ENCODE results near the gene SGMS1.

Gene SGMS1

GRCh38 chr10:50613150-50613549 lies 10.6 kb downstream of the SGMS1 start:
- DNase-seq (ENCODE audit: low read depth in 3 of 3): no peak

- DNase-seq (ENCODE audit: low read depth in 3 of 3): no peak
Observed at GRCh38 chr10:50610368-50610767, 13.4 kb downstream of the SGMS1 start.

DNA sequence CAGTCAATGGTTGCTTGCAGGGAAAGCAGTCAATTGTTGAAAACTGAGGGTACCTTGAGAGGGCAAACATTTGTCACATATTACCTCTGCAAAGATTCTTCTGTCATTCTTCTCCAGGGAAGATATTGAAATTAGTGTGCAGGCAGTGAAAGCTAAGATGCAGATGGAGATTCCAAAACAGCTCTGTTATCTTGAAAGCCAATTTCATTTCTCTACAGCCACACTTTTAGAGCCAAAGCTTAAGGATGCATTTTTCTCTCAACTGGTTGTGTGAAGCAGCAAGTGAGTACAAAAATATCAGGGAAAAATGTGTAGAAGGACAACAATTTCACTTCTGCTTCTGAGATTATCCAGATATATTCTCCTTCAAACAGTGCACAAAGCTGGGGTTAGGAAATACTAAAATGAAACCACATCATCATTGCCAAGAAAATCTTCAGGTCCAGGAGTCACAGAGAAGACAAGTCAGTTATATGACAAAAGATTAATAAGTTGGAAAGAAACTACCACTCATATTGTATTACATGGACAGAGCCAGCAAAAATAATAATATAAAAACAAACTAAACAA lies 16.3 kb downstream of the SGMS1 start:
- DNase-seq (ENCODE audit: low read depth in 3 of 3): no peak

- no peak for DNase-seq (ENCODE audit: low read depth in 3 of 3)
Observed at GRCh38 chr10:50605951-50606270, 17.8 kb downstream of the SGMS1 start.

DNA sequence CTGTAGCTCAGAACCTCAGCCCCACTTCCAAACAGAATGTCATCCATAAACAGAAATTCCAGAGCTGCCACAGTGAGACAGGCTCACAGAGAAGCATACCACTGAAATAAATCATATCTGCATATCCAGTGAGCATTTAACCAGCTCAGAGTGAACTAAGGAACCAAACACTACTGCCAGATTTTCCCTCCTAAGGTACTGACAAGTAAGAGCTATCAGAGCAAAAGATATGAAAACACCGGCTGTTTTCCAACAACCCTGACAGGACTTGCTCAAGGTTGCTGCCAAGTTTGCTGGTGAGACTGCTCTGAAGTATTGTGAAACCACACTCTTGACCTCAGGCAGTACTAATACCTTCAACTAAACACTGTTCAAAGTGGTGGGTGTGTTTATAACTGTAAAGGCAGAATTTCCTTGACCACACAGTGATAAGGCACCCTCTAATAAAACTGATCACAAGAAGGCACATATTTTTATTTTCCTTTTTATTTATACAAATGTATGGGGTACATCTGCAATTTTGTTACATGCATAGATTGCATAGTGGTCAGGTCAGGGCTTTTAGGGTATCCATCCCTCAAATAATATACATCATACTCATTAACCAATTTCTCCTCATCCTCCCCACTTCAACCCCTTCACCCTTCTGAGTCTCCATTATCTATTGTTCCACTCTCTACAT lies 18.3 kb downstream of the SGMS1 start:
- DNase-seq (ENCODE audit: low read depth in 3 of 3): no peak

GRCh38 chr10:50604809-50605208 lies 18.9 kb downstream of the SGMS1 start:
- DNase-seq (ENCODE audit: low read depth in 3 of 3): no peak

DNA sequence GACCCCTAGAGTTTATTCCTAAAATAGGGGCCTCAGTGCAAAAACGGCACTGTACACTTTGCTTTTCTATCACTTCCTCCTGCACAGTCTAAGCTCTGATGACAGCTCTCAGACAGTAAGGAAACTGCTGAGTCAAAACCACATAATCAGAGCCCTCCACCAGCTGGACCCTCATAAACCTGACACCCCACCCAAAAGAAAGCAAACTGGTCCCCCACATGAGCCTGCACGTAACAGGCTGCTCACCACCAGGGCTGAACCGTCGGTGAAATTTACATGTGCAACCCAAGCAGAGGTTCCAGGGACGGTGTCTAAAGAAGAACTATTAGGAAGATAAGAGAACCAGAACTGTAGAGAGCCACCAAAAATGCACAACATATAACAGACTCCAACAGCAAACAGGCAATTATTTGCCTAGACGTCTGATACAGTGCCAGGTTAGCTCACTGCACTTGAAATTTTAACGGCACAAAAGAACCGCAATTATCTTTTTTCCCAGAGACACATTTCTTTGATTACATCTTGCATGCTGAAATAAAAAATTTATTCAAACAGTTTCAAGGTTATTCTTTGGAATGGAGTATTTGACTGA lies 19.6 kb downstream of the SGMS1 start:
- no peak for DNase-seq (ENCODE audit: low read depth in 3 of 3)

- DNase-seq (ENCODE audit: low read depth in 3 of 3): no peak
Observed at GRCh38 chr10:50603151-50603850, 20.5 kb downstream of the SGMS1 start.

- DNase-seq (ENCODE audit: low read depth in 3 of 3): no peak
Observed at GRCh38 chr10:50601974-50602373, 21.8 kb downstream of the SGMS1 start.

DNA sequence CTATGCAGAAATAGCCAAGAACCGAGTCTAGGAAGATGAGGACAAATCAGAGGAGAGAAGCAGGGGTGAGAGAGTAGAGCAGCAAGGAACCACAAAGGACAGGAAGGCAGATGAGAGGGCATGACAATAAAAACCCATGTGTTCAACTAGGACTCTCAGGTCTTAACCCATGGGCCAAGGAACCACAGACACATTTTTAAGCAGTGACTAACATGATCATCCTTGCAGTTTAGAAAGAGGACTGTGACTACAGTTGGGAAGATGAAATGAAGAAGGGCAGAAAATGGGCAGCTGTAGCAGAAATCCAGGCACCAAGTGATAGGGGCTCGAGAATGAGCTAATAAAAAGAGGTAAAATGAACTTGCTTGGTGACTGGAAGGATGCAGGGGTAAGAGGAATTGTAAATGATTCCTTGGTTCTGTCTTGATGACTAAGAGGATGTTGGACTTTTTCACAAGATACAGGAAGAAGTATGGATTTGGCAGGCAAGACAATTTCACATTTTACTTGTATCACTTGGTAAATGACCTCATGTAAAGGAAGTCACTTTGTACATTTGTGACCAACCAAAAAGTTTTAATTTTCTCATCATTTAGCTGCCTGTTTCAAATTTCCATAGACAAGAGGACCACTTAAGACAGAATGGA lies 22.8 kb downstream of the SGMS1 start:
- DNase-seq (ENCODE audit: low read depth in 3 of 3): no peak

DNA sequence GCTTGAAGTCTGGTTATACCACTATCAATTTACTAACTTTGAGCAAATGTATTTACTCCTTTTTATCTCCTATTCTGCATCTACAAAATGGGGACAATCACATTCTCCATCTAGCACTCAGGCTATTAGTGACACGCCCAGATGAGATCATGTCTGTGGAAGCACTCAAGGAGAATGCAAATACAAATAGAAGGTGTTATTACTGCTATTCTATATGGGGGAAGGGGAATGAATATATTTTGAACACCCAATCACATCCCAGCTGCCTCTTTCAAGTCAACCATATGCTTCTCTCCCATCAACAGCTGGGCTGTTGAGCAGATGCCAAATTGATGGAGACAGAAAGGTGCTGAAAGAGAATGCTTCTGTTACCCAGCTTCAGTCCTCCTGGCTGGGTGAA lies 23.5 kb downstream of the SGMS1 start:
- DNase-seq (ENCODE audit: low read depth in 3 of 3): no peak

DNA sequence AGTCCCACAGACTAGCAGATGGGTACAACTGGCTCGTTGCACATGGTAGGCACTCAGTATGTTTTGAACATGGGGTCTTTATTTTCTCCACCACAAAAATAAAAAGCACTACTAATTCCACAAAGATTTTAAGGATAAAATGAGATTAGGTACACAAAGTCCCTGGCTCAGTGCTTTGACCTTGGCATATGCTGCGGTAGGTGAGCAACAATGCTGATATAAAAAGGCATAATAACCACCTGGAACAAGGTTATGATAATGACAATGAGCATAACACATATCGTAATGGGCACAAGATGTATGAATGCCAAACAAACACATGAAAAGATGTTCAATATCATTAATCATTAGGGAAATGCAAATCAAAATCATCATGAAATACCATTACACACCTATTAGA lies 26.9 kb downstream of the SGMS1 start:
- no peak for DNase-seq (ENCODE audit: low read depth in 3 of 3)

GRCh38 chr10:50596456-50596855 lies 27.3 kb downstream of the SGMS1 start:
- no peak for DNase-seq (ENCODE audit: low read depth in 3 of 3)

DNA sequence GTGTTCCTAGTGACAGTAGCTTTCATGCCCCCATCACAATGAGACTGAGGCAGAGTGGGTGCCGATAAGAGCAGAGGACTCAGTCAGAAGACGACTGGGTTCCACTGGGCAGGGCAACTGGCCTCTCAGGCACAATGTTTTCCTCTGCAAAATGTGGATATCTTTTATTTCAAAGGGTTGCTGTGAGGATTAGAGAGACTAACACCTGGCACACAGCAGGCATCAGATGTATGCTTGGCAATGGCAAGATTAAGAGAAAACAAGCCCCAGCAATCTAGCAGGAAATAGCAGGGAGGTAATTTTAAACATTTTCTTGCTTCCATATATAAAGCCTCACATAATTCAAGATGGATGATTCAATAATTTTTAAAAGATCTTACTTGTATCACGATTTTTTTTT lies 28.0 kb downstream of the SGMS1 start:
- no peak for DNase-seq (ENCODE audit: low read depth in 3 of 3)

DNA sequence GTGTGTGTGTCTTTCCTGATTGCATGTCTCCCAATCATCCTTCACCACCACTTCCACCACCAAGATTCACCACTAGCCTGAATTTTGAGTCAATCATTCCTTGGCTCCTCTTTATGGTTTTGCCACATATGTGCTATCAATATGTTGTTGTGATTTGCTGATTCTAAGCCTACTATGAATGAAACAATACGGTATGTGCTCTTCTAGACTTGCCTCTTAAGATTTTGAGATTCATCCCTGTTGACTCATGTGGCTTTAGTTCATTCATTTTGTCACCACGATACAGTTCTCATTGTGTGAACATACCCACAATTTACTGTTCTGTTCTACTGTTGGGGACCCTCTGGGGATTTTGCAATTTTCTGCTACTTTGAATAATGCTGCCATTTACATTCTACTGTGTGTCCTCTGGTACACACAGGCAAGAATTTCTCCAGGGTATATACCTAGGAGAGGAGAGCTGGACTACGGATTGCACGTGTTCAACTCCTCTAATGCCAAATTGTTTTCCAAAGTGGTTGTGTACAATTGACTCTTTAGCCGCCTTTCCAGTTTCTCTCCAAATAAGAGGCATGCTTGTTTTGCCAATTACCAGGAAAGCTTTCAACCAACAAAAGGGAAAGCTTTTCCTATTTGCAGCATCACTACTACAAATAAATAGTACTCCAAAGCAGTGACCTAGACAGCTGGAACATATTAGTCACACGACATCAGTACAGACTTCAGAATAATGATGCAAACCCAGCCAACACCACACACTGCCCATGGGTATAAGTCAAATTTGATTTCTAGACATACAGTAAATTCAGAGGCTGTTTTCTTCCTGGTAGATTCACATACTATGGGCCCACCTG lies 30.0 kb downstream of the SGMS1 start:
- no peak for DNase-seq (ENCODE audit: low read depth in 3 of 3)

DNA sequence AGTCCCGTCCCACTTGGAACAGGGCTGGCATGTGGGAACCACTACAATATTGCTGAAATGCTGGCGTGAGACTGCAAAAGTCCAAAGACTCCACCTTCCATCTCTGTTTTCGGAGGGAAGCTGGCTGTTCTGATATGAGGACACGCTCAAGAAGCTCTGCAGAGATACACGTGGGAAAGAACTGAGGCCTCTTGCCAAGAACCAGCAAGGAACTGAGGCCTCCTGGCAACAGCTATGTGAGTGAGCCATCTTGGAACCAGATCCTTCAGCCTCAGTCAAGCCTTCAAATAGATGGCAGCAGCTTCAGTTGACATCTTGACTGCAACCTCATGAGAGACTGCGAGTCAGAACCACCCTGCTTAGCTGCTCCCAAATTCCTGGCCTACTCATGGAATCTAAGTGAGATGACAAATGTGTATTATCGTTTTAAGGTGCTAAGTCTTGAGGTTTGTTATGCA lies 30.8 kb downstream of the SGMS1 start:
- no peak for DNase-seq (ENCODE audit: low read depth in 3 of 3)

- no peak for DNase-seq (ENCODE audit: low read depth in 3 of 3)
Observed at GRCh38 chr10:50590935-50591334, 32.8 kb downstream of the SGMS1 start.

DNA sequence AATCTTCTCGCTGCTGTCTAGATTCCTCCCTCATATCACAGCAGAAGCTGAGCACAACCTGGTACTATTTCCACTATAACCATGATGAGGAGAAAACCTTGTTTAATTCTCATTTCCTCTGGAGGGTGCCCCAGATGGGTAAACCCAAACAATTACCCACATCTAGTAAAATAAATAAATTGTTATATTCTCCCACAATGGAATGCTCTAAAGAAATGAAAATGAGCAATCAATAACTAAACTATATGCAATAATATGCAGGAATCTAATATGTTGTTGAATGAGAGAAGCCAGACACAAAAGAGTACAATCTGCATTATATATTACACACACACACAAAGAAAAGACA lies 37.0 kb downstream of the SGMS1 start:
- DNase-seq (ENCODE audit: low read depth in 3 of 3): no peak

GRCh38 chr10:50585921-50586739 lies 37.6 kb downstream of the SGMS1 start:
- DNase-seq (ENCODE audit: low read depth in 3 of 3): no peak

Data from stimulated activated CD4-positive, alpha-beta T cell treated with anti-CD3 and anti-CD28 coated beads, TNF-alpha, amount 100 ng/mL, for 4 hours (primary cell).